ENCODE data around the gene ARHGAP31.

- TF ChIP-seq POLR2A (IDR thresholded peaks at IDR 0.05): no peak
- TF ChIP-seq CTCF (IDR thresholded peaks at IDR 0.05): no peak
Observed at GRCh38 chr3:119294696-119295671, 801 bp downstream of the ARHGAP31 start.
